A549 treated with AZD9567 at 1 μM for 4 hours (cell line): ENCODE data around the gene RFC5. TPM values are rescaled to one million over a fixed set of nuclear protein-coding genes. Genes with fewer than 3 reads are reported as not detected.

ENCODE experiments used
- total RNA-seq: library from RNA; stranded (reverse); fragments of 200-300 nt; extraction: Qiagen RNA extraction; gene quantifications from 5 replicates; pipeline ENCODE4 v1.2.3, GENCODE V29; 2022; ENCODE audit not compliant: insufficient read depth

Gene RFC5, protein sequence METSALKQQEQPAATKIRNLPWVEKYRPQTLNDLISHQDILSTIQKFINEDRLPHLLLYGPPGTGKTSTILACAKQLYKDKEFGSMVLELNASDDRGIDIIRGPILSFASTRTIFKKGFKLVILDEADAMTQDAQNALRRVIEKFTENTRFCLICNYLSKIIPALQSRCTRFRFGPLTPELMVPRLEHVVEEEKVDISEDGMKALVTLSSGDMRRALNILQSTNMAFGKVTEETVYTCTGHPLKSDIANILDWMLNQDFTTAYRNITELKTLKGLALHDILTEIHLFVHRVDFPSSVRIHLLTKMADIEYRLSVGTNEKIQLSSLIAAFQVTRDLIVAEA
- total RNA-seq: 37.1 to 44.0 TPM (median 40.0 TPM) in 5 replicates

DNA sequence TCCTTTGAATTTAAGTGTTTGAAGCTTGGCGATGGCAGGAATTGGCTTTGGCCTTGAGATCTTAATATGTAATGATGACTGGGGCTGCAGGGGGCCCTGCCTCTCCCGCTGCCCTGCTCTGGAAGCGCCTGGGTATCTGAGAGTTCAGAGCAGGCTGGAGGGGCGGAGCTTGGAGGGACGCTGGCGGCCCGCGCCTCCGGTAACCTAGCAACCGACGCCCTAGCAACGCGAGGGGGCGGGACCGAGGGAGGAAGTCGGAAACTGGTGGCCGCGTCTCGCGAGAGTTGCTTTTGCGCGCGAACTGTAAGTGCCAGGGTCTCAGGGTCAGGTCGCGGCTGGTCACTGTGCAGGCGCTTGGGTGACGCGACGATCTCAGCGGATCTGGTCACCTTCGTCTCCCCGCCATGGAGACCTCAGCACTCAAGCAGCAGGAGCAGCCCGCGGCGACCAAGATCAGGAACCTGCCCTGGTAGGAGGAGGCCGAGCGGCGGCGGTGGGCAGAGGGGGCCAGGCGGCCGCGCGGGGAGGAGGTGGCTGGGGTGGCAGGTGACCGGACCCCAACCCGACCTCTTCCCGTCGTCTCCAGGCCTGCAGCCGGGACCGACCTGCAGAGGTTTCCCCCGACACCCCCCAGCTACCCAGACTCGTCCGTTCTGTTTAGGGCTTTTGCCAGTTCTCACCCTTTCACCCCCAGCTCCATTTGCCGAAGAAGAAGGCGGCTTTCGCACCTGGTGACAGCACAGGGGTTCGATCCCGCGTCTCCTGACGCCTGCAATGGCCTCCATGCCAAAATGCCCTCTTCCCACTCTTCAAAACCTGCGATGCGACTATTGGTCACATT is at the start of gene RFC5:
Gene RFC5, plus strand, starts transcription at position 280 of the 841 bp plus-strand sequence. Its CDS starts 125 bp downstream, at position 405.

DNA sequence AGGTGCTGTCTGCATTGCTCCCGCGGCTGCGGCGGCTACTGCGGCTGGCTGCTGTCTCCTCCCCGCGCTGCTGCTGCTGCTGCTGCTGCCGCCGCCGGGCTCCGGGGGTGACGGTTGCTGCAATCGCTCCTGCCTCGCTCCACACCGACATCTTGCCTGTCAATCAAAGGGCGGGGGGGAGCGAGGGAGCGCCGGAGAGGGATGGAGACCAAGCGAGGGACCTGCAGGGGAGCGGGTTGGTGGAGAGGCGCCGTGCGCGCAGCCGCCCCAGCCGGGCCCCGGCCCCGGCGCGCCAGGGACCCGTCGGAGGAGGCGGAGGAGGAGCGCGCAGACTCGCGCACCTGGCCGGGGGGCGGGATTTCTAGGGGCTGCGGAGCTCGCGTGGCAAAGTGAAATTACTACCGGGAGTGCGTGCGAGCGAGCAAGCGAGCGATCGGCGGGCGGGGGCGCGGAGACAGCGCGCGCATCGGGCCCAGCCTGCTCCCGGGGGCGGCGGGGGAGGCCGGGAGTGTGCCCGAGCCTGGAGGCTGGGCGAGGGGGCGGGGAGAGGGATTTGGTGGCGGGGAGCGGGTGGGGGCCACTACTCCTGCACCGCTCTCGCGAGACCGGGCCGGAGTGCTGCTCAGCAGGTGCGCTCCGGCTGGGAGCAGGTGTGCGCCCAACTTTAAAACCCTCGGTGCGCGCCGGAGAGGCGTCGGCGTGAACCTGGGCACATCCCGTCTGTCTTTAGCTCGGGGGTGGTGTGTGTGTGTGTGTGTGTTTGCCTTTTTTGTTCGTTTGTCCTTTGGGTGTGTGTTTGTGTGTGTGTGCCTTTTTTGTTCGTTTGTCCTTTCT is 47.5 kb upstream of the RFC5 start, which contains the start of gene KSR2:
Gene KSR2, minus strand, starts transcription at position 165 of the 834 bp plus-strand sequence. CDS start 735 bp downstream, outside the sequence.

GRCh38 chr12:118061011-118061872 is 44.7 kb downstream of the RFC5 start, which contains the start of gene WSB2:
Gene WSB2, minus strand, starts transcription at chr12:118061179. Its CDS starts 131 bp downstream, at chr12:118061048.

Other genes with a start within 250 kb of the RFC5 start
- gene KSR2, start 47.7 kb upstream of the RFC5 start, total RNA-seq: 0.27 to 0.46 TPM (median 0.37 TPM) in 5 replicates
- gene WSB2, start 44.5 kb downstream of the RFC5 start, total RNA-seq: 58.3 to 72.8 TPM (median 60.2 TPM) in 5 replicates
- gene VSIG10, start 87.3 kb downstream of the RFC5 start, total RNA-seq: 16.4 to 19.6 TPM (median 17.8 TPM) in 5 replicates
- 267 to 296 TPM (median 289 TPM) in 5 replicates for gene PEBP1, start 119.4 kb downstream of the RFC5 start, total RNA-seq